Measurements from ENCODE around the gene ITGA1.

DNA sequence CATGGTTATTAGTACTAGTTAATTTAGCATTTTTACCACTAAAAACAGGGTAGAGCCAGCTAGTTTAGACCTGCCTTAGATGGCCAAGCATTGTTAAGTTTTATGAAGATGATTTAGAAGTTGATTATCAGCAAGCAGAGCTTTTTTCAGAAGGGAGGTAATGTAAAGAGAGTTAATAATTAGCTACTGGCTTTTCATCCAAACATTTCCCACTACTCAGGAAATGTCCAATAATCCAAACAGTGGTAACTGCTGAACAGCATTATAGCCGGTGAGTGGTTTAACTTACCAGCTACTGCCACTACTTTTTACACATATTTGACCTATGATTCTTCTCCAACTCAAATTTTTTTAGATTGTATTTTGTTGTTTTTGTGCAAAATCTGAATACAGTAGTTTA is 1.7 kb downstream of the ITGA1 start:
- TF ChIP-seq, protein P1, sequence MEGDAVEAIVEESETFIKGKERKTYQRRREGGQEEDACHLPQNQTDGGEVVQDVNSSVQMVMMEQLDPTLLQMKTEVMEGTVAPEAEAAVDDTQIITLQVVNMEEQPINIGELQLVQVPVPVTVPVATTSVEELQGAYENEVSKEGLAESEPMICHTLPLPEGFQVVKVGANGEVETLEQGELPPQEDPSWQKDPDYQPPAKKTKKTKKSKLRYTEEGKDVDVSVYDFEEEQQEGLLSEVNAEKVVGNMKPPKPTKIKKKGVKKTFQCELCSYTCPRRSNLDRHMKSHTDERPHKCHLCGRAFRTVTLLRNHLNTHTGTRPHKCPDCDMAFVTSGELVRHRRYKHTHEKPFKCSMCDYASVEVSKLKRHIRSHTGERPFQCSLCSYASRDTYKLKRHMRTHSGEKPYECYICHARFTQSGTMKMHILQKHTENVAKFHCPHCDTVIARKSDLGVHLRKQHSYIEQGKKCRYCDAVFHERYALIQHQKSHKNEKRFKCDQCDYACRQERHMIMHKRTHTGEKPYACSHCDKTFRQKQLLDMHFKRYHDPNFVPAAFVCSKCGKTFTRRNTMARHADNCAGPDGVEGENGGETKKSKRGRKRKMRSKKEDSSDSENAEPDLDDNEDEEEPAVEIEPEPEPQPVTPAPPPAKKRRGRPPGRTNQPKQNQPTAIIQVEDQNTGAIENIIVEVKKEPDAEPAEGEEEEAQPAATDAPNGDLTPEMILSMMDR (IDR thresholded peaks at IDR 0.05): no peak
- TF ChIP-seq POLR2A (IDR thresholded peaks at IDR 0.05): no peak
